HG02610 (cell line): Measurements from ENCODE around the gene PIR.

Source experiments
- ATAC-seq: cut with Tn5 transposase; IDR thresholded peaks from one replicate; pipeline ENCODE4 v1.9.1; 2021; ENCODE audit warnings: mild to moderate bottlenecking, moderate library complexity; ENCODE audit not compliant: unreplicated experiment

PIR gene

DNA sequence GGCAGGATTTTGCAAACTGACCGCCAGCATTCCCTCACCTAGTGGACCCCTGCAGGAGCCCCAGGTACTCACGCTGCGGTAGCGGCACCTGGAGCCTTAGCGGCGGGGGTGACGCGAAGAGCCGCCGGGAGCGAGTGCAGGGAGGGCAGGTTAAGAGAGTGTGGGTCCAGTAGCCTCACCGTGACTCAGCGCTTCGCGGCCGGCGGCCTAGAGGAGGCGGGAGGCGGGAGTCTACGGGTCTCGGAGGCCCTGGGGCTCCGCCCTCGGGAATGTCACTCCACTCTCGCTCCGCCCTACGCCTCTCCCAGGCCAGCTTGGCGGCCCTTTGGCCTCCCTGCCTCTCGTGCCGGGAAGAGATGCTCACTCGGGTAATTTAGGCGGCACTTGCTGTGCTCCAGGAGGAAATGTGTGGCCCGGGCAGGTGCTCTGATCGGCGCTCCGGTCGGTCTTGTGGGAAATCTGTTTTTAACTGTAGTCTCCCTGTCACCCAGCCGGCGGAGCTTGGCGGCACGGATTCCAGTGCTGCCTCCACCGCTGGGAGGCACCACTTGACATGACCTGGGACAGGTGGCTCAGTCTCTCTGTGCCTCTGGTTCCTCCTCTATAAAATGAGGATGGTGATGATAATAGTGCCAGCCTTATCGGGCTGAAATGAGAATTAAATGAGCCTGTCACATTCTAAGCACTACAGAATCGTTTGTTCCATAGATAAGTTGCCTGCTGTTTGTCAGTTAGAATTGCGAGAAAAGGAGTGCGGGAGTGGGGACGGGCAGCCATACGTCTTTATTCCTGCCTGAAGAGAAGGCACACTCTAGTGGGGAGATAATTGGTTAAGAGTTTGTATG is at the start of gene PIR:
PIR (minus strand) TSS at position 216 of the 845 bp plus-strand sequence. CDS start 2,076 bp downstream, outside the sequence.
- ATAC-seq = peak; percentile 99

DNA sequence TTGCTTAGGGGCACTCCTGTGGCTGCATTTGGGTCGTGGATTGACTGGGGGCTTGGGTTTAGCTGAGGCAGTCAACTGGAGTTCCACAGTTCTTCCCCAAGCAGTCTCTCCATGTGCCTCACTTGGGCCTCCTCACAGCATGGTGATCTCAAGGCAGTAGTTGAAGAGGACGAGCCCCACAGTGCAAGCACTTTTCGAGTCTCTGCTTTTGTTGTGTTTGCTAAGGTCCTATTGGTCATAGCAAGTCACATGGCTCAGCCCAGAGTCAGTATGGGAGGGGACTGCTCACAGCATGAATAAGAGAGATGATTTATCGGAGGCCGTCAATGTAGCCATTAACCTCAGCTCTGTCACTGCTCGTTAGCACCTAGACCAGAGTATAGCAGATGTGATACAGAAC is 37.2 kb upstream of the PIR start:
- no peak for ATAC-seq

DNA sequence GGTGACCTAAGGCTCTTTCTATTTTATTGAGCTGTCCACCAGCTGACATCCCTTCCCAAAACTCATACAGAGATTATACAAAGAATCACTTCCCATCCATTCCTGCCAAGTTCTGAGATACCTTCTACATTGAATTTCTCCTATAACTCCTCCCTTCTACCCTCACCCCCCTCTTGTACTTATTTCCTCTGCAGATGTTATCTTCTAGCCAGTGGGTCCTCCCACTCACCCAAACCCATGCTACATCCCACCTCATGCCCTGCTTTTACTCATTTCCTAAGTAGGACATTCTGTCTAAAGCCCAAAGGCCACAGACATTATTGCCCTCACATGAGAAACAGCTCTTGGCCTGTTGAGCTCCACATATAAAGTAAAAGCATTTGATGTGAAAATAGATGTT is 36.0 kb upstream of the PIR start:
- no peak for ATAC-seq

DNA sequence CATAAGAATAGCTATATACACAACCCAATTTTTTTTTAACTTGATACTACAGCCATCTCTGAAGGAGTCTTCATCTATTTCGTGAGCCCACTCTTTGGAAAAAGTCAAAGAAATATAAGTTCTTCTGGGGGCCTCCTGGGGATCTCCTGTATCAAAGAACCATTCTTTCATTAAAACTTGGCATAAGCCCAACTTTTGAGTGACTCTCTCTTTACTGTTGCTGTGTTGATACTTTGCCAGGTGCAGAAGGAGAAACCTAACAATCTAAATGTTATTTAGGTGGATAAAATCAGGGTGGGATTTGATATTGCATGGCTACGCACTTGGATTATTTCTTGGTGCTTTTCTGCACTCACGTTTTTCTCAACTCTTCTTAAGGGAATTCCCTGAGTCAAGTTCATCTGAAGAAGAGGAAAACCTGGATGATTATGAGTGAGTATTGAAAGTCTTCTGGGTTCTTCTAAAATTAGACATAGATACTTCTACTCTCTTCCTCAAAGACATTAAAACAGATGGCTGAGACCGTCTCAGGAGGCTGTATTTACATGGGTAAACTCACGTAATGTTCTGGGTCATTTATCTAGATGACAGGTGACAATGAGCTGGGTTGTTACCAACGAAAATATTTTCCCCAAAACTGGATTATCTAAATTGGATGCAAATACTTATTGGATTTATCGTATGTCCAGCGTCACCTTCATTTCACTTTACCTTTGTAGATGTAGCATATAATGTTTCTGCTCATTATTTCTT is 32.7 kb upstream of the PIR start:
- ATAC-seq = no peak

DNA sequence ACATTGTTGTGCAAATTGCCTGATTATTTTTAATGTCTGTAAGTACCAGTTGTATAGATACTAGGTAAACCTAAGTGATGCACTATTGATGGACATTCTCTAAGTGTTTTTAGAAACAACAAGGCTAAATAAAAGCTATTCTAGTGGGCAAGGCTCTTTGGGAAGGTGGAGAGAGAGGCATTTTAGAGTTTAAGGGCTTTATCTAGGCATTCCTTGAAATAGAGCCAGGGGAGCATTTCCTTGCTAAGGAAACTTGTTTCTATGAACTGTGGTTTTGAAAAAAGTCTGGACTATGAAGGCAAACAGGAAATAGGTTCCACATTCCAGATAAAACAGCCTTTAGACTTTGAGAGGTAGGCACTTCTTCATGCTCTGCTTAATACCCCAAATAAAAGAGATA is 31.3 kb upstream of the PIR start:
- no peak for ATAC-seq

DNA sequence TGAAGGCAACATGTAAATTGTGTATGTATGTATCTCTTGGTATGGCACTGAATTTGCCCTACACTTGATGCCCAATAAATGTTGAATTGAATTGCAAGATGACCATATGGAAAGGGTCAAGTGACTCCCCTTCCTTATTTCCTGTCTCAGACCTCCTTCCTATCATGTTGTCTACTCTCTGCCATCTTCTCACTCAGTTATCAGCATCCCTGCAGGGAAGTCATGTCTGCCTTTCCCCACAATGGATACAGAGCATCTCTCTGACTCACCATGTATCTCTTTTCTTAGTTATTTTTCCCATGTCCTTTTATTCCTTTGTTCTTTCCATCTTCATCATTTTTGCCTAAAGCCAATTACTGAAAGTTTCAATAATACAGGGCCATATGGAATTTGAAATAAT is 30.0 kb upstream of the PIR start:
- no peak for ATAC-seq

DNA sequence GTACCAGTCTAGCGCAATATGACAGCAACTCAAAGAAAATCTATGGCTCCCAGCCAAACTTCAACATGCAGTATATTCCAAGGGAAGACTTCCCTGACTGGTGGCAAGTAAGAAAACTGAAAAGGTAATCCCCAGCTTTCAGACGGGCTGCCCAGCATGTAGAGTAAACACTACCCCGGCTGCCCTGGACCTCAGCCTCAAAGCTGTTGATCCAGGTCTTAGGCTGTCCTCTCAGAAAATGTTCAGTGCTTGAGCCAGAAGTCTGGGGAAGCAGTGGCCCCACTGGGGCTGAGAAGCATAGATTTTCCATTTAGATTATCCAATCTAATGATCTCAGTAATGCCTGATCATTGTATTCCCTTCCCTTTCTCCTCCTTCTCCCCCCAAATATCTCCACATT is 29.3 kb upstream of the PIR start:
- no peak for ATAC-seq

DNA sequence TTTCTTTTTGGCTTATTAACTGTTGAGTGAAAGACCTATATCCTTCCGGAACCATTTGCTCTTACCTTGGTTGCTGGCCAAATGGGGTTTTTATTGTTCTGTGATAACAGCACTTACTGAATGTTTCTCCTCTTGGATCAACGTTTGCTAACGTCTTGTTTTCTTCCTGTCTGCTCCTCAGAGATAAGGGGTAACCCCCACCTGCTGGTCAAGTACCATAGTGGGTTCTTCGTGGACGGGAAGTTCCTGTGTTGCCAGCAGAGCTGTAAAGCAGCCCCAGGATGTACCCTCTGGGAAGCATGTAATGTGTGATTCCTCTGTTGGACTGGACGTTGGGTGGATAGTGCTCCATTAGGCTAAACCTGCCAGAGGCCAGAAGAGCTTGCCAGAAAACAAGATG is 22.8 kb upstream of the PIR start:
- no peak for ATAC-seq

DNA sequence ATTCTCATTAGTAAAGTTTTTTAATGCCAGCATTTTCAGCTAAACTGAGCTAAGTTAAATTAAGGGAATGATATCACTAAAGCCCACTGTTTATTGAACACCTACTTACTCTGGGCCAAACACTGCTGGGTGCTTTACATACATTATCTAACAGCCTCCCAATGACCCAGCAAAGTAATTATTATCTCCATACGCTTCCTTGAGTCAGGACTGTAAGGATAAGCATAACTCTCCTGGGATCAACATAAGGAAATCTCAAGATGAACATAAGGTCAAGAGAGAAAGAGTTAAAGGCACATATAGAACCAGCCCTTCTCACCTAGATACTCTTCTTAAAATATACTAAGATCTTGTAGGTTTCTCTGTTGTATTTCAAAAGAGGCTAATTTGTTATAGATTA is 21.1 kb upstream of the PIR start:
- no peak for ATAC-seq

DNA sequence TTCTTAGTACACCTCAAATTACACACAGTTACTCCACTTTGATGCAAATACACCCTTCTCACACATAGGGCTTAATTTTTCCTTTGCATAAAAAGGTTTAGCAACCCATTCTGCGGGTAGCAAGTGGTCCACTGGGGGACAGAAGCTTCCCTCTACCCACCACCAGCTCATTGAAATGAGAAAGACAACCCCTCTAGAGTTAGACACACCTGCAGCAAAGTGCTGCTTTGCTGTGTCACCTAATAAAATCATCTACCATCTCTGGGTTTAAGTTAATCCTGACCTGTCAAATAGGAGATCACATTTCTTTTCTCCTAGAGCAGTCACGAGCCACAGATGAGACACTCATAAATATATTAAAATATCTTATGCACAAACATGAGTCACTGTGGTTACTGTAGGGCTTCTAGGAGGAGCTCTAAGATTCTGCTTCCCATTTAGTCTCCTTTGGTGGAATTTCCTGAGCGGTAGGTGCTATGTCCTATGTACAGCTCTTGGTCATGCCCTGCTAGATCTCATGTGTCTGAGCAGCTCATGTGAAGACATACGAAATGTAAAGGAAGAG is 19.4 kb upstream of the PIR start:
- ATAC-seq = no peak

DNA sequence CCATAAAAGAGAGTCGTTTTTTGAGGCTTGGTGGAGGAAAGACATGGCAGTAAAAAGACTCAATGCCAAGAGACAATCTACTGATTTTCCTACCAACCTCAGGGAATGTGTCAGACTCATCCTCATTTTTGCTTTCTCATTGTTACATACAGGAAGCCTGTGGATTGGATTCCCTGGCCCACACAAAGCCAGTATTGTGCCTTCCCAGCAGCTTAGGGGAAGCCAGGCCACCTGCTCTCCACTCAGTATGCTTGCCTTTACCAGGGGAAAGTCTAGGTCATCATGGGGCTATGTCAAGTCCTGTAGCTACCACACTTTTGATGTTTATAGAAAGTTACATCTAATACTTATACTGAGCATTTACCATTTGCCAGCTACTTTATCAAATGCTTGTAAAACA is 18.4 kb upstream of the PIR start:
- ATAC-seq = no peak

DNA sequence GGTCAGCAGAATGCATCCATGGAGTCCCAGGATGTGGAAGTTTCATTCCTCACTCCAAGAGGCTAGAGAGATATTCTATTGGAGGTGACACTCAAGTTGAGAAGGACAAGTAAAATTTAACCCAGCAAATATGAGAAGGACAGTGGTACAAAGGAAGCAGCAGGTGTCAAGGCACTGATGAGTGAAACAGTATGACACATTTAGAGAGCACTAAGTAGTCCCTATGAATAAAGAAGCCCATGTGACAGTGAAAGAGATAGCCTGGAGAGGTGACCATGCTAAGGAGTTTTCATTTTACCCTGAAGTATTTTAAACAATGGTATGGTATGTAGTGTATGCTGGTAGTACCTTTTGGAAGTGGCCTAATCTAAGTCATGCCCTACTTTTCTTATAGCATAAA is 16.7 kb upstream of the PIR start:
- ATAC-seq = no peak

DNA sequence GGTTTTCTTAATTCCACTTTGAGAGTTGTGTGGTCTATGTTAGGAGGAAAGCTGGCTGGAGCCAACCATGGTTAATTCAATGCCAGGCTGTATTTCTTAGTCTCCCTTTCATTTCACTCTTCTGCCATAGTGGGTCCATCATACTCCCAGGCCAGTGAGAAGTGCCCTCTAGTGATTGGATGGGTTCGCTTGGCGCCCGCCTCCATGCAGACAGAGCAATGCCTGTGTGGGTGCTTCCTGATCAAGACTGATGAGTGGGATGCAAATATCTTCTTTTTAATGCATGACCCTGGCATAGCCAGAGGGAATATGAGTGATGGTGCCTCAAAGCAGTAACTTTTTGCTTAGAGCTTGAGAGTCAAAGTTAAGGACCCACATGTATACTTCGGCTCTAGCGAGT is 13.9 kb upstream of the PIR start:
- no peak for ATAC-seq

DNA sequence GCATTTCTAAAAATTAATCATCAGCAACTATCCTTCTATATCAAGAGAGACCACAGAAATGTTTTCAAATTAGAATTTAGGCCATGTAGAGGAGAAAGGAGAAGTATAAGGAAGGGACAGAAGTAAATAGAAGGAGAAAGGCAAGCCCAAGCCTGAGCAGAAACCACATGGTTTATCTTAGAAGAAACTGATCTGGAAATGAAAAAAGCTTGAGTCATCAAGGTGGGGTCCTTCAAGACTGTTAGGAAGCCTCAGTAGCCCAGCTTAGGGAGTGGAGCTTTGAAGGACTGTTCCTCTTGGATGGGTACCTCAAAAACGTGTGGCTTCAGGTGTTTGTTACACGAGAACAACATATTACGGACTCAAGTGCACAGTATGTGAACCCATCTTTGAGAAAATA is 12.0 kb upstream of the PIR start:
- no peak for ATAC-seq

DNA sequence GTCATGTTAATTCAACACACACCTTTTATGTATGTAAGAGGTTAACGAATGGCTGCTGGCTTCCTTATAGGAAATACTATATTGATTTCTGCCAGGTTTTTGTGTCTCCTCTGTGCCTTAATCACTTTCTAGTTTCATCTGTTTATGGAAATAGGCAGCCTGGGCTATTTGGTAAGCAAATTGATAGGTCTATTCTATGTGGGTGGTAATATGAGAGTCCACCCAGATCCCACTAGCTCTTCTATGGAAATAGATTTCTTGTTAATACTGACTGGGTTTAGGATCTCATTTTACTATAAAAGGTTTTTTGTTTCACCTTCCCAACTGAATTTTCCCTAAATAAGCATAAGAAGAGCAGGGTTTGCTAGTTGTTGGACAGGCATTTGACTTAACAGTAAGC is 11.5 kb upstream of the PIR start:
- ATAC-seq = no peak

DNA sequence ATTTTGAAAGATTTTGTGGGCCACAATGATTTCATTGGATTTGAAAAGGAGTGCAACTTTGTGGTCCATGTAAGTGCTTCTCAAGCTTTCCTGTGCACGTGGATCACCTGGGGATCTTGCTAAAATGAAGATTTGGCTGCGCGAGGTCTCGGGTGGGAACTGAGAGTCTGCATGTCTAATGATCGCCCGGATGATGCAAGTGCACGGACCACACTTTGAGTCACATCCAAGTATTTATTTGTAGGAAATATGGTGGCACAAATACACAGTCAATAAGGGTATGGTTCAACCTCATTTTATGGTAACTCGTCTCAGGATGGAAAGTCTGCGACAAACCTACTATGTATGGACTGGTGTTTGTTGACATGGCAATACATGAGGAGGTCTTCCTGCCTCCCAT is 8.4 kb upstream of the PIR start:
- no peak for ATAC-seq

DNA sequence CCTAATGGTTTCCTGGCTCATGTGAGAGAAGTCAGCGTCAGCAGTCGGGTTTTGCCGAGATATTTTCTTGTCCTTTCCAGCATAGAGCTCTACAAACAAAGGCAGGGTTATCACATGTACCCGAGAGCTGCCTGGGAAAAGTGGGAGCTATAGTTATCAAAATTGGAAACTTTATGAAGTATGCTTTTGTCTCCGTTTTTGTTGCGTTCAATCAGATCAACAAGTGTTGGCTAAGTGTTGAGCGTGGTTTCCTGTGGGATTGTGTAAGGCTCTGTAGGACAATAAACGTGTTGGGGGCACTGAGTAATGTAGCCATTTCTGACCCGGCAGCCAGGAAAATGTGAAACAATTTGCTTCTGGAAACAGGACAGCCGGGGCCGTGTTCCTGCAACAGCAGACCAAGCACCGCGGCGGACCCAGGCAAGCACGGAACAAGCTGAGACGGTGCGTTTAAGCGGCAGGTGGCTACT is 7.4 kb upstream of the PIR start, which contains the start of gene BMX:
BMX (plus strand) TSS at position 311 of the 470 bp plus-strand sequence. CDS start 7,547 bp downstream, outside the sequence.
- no peak for ATAC-seq

DNA sequence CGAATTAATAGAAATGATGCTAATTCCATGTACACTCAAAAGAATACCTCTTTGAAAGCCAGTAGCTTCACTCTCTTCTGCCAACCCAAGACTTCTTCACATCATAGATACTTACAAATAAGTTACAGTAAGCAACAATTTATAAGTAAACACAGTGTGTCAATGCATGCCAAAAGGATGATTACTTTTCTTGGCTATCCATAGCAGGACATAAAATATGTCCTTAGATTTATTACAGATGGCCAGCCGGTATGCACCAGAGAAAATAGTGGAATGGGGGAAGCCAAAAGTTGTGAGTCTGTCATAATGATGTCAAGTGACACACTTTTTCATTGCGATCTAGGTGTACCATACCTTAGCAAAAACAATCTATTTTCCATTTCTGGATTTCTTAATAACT is 6.8 kb upstream of the PIR start:
- no peak for ATAC-seq

DNA sequence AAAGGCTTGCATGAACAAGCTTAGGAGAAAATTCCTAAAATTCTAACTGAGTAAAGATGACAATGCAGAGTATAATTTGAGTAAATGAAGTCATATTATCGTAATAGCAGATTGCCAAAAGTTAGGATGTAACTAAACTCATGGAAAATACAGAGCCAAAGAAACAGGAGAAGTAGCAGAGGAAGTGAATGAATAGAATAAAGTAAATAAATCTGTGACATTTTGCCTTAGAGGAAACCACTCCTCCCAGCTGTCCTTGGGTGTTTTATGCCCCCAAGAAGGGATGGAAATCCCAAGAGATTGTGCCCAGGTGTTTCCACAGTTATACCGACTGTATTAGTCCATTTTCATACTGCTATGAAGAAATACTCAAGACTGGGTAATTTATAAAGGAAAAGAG is 5.6 kb upstream of the PIR start:
- no peak for ATAC-seq

DNA sequence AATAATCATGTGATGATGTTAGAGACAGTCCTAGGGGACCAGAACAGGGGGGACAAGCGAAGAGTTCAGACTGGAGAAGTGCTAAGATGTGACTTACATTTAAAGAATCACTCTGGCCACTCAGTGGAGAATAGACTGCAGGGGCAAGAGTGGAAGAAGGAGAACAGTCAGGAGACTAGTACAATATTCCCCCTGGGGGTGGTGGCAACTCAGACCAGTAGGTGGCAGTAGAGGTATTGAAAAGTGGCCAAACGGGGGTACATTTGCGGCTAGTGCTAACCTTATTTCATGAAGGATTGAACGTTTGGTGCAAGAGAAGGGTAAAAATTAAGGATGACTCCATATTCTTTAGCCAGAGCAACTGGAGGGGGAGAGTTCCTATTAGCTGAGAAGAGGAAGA is 4.7 kb upstream of the PIR start:
- ATAC-seq = no peak

DNA sequence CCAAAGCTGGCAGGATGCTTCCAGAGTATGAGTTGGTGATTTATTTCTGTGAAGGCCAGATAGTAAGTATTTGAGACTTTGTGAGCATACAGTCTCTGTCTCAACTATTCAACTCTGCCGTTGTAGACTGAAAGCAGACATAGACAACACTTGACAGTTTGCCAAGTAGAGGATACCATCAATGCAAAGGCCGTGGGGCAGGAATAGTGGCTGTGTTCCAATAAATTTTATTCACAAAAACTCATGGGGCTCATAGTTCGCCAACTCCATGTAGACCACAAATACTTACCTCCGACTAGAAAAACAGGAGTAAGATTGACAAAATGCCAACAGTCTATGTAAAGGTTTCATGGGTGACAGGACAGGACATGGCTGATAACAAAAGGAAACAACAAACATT is 3.7 kb upstream of the PIR start:
- ATAC-seq = no peak

DNA sequence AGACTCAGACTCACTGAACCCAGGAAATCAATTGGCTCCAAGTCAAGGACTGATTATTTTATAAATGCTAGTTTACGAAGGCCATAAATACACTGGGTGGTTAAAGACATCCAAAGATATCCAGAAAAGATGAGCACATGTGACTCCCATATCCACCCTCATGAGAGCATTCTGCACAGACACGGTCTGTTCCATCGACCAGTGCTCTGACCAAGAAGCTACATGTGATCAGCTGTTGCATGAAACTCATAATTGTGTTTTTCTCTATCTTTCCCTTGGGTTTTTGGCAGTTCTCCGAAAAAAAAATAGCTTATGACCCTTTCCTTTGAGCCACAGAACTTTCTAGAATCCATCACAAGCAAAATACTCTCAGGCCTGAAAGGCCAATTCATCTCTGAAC is 2.7 kb upstream of the PIR start:
- no peak for ATAC-seq
